Gastroesophageal sphincter (tissue), 4 donors: Measurements from ENCODE around the gene SEPTIN1. TPM values are rescaled to one million over a fixed set of nuclear protein-coding genes. Genes with fewer than 3 reads are reported as not detected.
A peak's percentile ranks its signal among the peaks of the same experiment; 100 is the strongest.

Source experiments
- ATAC-seq: fragments of 150-250 bp; one replicate; pipeline ENCODE4 v1.9.1; 2016; ENCODE audit warnings: mild to moderate bottlenecking, moderate library complexity
- H3K27ac ChIP-seq, 4 donors: fragments of 200-600 bp; sonication (generic) in 3 of 4; 1 replicate in 3 of 4; 2 replicates in 1 of 4; pipeline ENCODE4 v1.5.1; 2016 to 2019
- H3K27me3 ChIP-seq: fragments of 200-600 bp; sonication (generic); one replicate; pipeline ENCODE4 v1.5.1; 2019
- H3K36me3 ChIP-seq, 2 donors: fragments of 200-600 bp; sonication (generic); one replicate each; pipeline ENCODE4 v1.5.1; 2019; ENCODE audit warnings: control low read depth in 1 of 2
- H3K4me1 ChIP-seq, 3 donors: fragments of 200-600 bp; sonication (generic); 1 replicate in 2 of 3; 2 replicates in 1 of 3; pipeline ENCODE4 v1.5.1; 2016 to 2019; ENCODE audit warnings: control low read depth in 2 of 3
- H3K4me3 ChIP-seq, 2 donors: fragments of 200-600 bp; sonication (generic); one replicate each; pipeline ENCODE4 v1.5.1; 2019; ENCODE audit warnings: mild to moderate bottlenecking in 1 of 2, moderate library complexity in 1 of 2
- H3K9me3 ChIP-seq, 3 donors: fragments of 200-600 bp; sonication (generic); one replicate each; pipeline ENCODE4 v1.5.1; 2017 to 2019; ENCODE audit warnings: control low read depth in 2 of 3
- EP300 ChIP-seq: sonication (generic); formaldehyde crosslinking; IDR thresholded peaks from one replicate; pipeline ENCODE4 v1.6.1; 2017; ENCODE audit warnings: antibody characterized with exemption, mild to moderate bottlenecking
- POLR2A ChIP-seq, 2 donors: fragments of 450-650 bp; IDR thresholded peaks; one replicate each; pipeline ENCODE4 v1.6.1; 2017; ENCODE audit warnings: antibody characterized with exemption in 2 of 2, mild to moderate bottlenecking in 2 of 2, moderate library complexity in 1 of 2
- POLR2AphosphoS5 ChIP-seq: sonication (generic); formaldehyde crosslinking; IDR thresholded peaks from one replicate; pipeline ENCODE4 v1.6.1; 2017; ENCODE audit warnings: antibody characterized with exemption
- WGBS, 2 donors: methylation state at CpG; one replicate each; pipeline ENCODE4 v1.1.5; 2018; ENCODE audit warnings: low coverage in 1 of 2; 5-methylcytosine and 5-hydroxymethylcytosine counted together
- total RNA-seq, 4 donors: library from RNA; depleted of rRNA; stranded (reverse); fragments of >200 nt; gene quantifications; one replicate each; pipeline ENCODE4 v1.1.0, GENCODE V29; 2016
- TF ChIP-seq, protein P1 (sequence below), 4 experiments: fragments of 200-600 bp in 2 of 4; fragments of 450-650 bp in 2 of 4; sonication (generic) in 1 of 4; IDR thresholded peaks; one replicate each; pipeline ENCODE4 v1.5.1; 2017 to 2019; ENCODE audit warnings: antibody characterized with exemption in 4 of 4, mild to moderate bottlenecking in 2 of 4, moderate library complexity in 2 of 4

SEPTIN1 gene, protein sequence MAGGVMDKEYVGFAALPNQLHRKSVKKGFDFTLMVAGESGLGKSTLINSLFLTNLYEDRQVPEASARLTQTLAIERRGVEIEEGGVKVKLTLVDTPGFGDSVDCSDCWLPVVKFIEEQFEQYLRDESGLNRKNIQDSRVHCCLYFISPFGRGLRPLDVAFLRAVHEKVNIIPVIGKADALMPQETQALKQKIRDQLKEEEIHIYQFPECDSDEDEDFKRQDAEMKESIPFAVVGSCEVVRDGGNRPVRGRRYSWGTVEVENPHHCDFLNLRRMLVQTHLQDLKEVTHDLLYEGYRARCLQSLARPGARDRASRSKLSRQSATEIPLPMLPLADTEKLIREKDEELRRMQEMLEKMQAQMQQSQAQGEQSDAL
- total RNA-seq: 1 to 10 TPM in 2 of 4 donors, under 1 TPM in 2; 0.59 to 2.2 (median 1.2) TPM

DNA sequence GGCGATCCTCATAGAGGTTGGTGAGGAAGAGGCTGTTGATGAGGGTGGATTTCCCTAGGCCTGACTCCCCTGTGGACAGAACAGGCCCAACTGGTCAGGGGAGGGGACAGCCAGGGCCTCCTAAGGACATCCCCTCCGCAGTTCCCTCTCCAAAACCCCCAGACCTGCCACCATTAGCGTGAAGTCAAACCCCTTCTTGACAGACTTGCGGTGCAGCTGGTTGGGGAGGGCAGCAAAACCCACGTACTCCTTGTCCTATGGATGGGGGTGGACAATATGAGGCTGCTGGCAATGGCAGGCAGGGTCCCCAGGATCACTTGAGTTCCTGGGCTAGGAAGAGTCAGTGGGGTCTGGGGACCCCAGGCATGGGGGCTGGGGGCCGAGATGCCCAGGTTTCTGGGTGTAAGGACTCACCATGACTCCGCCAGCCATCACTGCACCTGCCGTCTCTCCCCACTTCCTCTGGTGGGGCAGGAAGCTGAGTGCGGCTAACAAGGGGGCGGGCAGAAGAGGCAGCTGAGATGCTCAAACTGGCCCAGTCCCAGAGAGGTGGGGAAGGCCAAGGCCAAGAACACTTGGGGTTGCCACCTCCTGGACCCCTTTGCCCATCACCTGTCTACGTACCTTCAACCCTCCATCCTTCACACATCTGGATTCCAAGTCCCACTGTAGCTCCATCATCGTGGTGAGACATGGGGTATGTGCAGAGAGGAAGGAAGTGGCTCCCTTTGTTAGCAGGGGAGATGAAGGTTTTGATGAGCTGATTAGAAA is at the start of gene SEPTIN1:
SEPTIN1 (minus strand) TSS at position 451 of the 771 bp plus-strand sequence; CDS start at position 432, 19 bp downstream.
- H3K9me3 ChIP-seq: no peaks in the 10 kb centered on the region
- H3K27ac ChIP-seq: peak within 1 kb of the TSS in 3 of 4 donors; percentile 12 to 35 (median 14)
- no peak within 1 kb of the TSS for H3K4me3 ChIP-seq
- ATAC-seq: no peak
- no peaks in the 10 kb centered on the region for H3K36me3 ChIP-seq
- TF ChIP-seq EP300 (no peak), POLR2AphosphoS5 (no peak), POLR2A (IDR thresholded peaks at IDR 0.05) (no peak)
- TF ChIP-seq, protein P1, sequence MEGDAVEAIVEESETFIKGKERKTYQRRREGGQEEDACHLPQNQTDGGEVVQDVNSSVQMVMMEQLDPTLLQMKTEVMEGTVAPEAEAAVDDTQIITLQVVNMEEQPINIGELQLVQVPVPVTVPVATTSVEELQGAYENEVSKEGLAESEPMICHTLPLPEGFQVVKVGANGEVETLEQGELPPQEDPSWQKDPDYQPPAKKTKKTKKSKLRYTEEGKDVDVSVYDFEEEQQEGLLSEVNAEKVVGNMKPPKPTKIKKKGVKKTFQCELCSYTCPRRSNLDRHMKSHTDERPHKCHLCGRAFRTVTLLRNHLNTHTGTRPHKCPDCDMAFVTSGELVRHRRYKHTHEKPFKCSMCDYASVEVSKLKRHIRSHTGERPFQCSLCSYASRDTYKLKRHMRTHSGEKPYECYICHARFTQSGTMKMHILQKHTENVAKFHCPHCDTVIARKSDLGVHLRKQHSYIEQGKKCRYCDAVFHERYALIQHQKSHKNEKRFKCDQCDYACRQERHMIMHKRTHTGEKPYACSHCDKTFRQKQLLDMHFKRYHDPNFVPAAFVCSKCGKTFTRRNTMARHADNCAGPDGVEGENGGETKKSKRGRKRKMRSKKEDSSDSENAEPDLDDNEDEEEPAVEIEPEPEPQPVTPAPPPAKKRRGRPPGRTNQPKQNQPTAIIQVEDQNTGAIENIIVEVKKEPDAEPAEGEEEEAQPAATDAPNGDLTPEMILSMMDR (IDR thresholded peaks at IDR 0.05): no peak
- 53 to 60% methylated on average over 1 to 2 of the region's 12 CpGs for WGBS, 2 donors
- H3K4me1 ChIP-seq: peaks cover 0 to 41% (median 5%) of the 10 kb centered on the region in 3 donors
- H3K27me3 ChIP-seq: no peaks in the 10 kb centered on the region

DNA sequence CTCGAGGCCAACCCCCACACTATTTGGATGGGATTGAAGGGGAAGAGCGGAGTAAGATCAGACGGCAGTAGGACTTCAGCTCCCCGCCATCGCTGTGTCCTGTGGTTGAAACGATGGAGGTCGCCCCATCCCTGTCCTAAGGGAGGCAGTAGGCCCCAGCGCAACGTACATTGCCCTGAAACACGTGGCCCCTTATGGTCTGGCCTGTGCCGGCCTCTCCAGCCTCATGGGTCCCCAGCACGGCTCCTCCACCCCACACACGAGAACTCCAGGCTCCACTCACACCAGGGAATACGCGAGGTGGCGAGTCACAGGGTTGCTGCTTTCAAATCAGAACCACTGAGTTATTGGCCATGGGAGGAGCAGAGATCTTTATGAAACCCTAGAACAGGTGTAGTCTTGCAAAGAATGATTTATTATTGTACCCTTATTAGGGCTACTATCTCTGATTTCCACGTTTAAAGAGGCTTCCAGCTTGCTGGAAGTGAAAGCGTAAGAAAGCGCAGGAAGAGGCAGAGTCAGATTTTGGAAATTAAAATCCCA is 48.1 kb upstream of the SEPTIN1 start:
- Histone ChIP-seq H3K4me1 (peaks cover 2 to 28% (median 14%) of the 10 kb centered on the region in 3 donors), H3K4me3 (peak overlapping the region; percentile 27 to 73), H3K36me3 (peaks cover 0 to 14% of the 10 kb centered on the region in 2 donors), H3K9me3 (no peaks in the 10 kb centered on the region), H3K27ac (peak overlapping the region; percentile 59 to 87 (median 82)), H3K27me3 (no peaks in the 10 kb centered on the region)
- no peak for TF ChIP-seq EP300
- TF ChIP-seq, protein P1 (IDR thresholded peaks at IDR 0.05): peak in 1 of 4 experiments; percentile 21
- ATAC-seq: peak; percentile 13
- 44 to 75% methylated on average over 6 to 10 of the region's 19 CpGs for WGBS, 2 donors

DNA sequence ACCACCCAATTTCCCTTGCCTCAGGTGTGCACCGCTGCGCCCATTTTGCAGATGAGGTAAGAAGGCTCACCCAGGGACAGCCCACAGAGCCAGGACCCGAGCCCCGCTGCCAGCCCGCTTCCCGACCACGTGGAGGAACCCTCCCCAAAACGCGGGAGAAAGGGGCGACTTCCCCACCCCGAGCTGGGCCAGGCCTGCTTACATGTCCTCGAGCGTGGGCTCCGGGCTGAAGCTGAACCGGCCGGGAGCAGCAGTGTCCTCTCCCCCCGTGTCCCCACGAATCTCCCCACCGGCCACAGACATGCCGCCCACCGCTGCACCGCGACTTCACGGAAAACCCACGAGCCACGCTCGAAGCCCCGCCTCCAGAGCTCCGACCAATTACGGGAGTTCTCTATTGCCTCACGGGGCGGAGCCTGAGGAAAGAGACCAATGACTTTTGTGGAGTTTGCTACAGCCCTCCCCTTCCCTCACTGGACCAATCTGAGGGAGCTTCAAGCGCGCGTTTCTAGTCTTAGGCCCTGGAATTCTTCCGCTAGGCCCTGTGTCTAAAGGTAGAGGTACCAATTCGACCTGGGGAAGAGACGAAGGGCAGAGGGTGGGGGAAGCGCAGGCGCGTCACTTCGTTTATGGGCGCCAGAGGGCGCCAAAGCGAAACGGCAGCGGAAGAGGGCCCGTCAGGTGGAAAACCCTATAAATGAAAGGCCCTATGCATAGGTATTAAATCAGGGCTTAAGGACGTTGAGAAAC is 47.5 kb upstream of the SEPTIN1 start, which contains the start of gene DCTPP1:
DCTPP1 (minus strand) TSS at position 353 of the 750 bp plus-strand sequence; CDS start at position 303, 50 bp downstream.
- H3K4me3 ChIP-seq: peak within 1 kb of the TSS; percentile 27 to 73
- H3K36me3 ChIP-seq: peaks cover 0 to 20% of the 10 kb centered on the region in 2 donors
- WGBS, 2 donors: 0 to 1% methylated on average over 1 to 27 of the region's 49 CpGs
- peak; percentile 99 for ATAC-seq
- peak within 1 kb of the TSS; percentile 59 to 87 (median 82) for H3K27ac ChIP-seq
- no peaks in the 10 kb centered on the region for H3K9me3 ChIP-seq
- H3K27me3 ChIP-seq: no peaks in the 10 kb centered on the region
- no peak for TF ChIP-seq EP300
- no peak for TF ChIP-seq POLR2A (IDR thresholded peaks at IDR 0.05)
- TF ChIP-seq POLR2AphosphoS5: peak; percentile 44
- TF ChIP-seq, protein P1 (IDR thresholded peaks at IDR 0.05): peak in 3 of 4 experiments; percentile 76 to 89 (median 85)
- H3K4me1 ChIP-seq: peaks cover 2 to 28% (median 14%) of the 10 kb centered on the region in 3 donors

DNA sequence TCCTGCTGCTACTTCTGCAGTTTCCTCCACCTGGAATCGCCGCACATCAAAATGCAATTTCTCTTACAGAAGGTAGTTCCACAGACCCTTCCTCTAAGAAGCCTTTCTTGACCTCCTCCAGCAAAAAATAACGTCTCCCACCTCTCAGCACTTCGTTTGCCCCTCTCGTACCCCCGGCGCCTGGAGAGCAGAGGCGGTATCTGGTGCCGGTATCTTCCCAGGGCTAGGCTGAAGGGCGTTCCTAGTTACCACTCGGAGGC is 47.0 kb upstream of the SEPTIN1 start:
- H3K36me3 ChIP-seq: peaks cover 0 to 25% of the 10 kb centered on the region in 2 donors
- H3K4me3 ChIP-seq: peak overlapping the region; percentile 27 to 73
- H3K27me3 ChIP-seq: no peaks in the 10 kb centered on the region
- H3K27ac ChIP-seq: peak overlapping the region; percentile 0 to 87 (median 82)
- H3K9me3 ChIP-seq: no peaks in the 10 kb centered on the region
- ATAC-seq: no peak
- H3K4me1 ChIP-seq: peaks cover 2 to 28% (median 14%) of the 10 kb centered on the region in 3 donors
- TF ChIP-seq, protein P1 (IDR thresholded peaks at IDR 0.05): no peak
- TF ChIP-seq EP300 (no peak), POLR2A (IDR thresholded peaks at IDR 0.05) (no peak), POLR2AphosphoS5 (no peak)
- 1 to 6% methylated on average over 11 of the region's 11 CpGs for WGBS, 2 donors
